GM12801 (cell line): ENCODE results near the gene SQOR.

Experiments used
- CTCF ChIP-seq: IDR thresholded peaks from one replicate; pipeline ENCODE4 v1.5.1; 2011; ENCODE audit warnings: control low read depth; ENCODE audit not compliant: insufficient read length; ENCODE audit errors: extremely low read depth

SQOR gene

GRCh38 chr15:45650889-45651525 lies 16.2 kb downstream of the SQOR start:
- TF ChIP-seq CTCF, result no peak

GRCh38 chr15:45653702-45654424 lies 19.0 kb downstream of the SQOR start:
- TF ChIP-seq CTCF, result no peak

GRCh38 chr15:45654749-45655148 lies 19.9 kb downstream of the SQOR start:
- TF ChIP-seq CTCF, result no peak

GRCh38 chr15:45657254-45657653 lies 22.4 kb downstream of the SQOR start:
- no peak for TF ChIP-seq CTCF

- TF ChIP-seq CTCF, result no peak
Measured at GRCh38 chr15:45657764-45658545, 23.1 kb downstream of the SQOR start.

- no peak for TF ChIP-seq CTCF
Measured at GRCh38 chr15:45660231-45660979, 25.6 kb downstream of the SQOR start.

- TF ChIP-seq CTCF, result no peak
Measured at GRCh38 chr15:45662375-45662774, 27.5 kb downstream of the SQOR start.
